Upper lobe of left lung (tissue), 4 donors: ENCODE measurements around the gene EHMT1.

Experiments used
- POLR2A ChIP-seq, 4 donors: fragments of 450-650 bp; IDR thresholded peaks; one replicate each; pipeline ENCODE4 v1.5.1; 2016 to 2017; ENCODE audit warnings: antibody characterized with exemption in 4 of 4, mild to moderate bottlenecking in 2 of 4
- TF ChIP-seq, protein P1 (sequence below), 6 experiments: fragments of 450-650 bp in 4 of 6; fragments of 200-600 bp in 2 of 6; sonication (generic) in 2 of 6; IDR thresholded peaks; one replicate each; pipeline ENCODE4 v1.5.1; 2016 to 2019; ENCODE audit warnings: antibody characterized with exemption in 6 of 6

DNA sequence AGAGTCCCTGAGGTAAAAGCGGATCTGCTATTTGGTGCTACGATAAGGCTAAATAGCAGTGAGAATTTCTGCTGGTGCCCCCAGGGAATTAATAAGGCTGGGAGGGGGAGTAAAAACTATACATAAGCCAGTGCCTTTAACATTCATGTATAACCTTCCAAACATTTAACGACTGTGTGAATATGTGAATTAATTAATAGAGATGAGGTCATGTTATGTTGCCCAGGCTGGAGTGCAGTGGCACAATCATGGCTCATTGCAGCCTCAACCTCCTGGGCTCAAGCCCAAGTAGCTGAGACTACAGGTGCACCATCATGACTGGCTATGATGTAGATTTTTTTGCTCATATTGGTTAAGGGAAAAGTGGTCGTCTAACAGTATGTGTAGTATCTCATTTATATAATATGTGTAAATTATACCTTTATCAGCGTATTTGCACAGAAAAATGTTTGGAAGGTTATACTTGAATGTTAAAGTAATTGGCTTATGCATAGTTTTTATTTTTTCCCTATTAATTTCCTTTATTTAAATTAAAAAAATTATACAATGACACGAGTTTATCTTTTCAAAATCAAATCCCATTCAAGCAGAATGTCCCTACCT is 64.6 kb downstream of the EHMT1 start:
- no peak for TF ChIP-seq POLR2A (IDR thresholded peaks at IDR 0.05)
- TF ChIP-seq, protein P1, sequence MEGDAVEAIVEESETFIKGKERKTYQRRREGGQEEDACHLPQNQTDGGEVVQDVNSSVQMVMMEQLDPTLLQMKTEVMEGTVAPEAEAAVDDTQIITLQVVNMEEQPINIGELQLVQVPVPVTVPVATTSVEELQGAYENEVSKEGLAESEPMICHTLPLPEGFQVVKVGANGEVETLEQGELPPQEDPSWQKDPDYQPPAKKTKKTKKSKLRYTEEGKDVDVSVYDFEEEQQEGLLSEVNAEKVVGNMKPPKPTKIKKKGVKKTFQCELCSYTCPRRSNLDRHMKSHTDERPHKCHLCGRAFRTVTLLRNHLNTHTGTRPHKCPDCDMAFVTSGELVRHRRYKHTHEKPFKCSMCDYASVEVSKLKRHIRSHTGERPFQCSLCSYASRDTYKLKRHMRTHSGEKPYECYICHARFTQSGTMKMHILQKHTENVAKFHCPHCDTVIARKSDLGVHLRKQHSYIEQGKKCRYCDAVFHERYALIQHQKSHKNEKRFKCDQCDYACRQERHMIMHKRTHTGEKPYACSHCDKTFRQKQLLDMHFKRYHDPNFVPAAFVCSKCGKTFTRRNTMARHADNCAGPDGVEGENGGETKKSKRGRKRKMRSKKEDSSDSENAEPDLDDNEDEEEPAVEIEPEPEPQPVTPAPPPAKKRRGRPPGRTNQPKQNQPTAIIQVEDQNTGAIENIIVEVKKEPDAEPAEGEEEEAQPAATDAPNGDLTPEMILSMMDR (IDR thresholded peaks at IDR 0.05) = no peak
